ENCODE data around the gene ISCU.
A peak's percentile ranks its signal among the peaks of the same experiment; 100 is the strongest.
"Not testable (repeated sequence)": the region's sequence is repeated elsewhere in the genome, so short reads cannot be mapped to it uniquely, and the experiment has no call there.

ISCU gene

GRCh38 chr12:108605690-108606406 is 43.5 kb downstream of the ISCU start:
- DNase-seq: no peak

GRCh38 chr12:108606492-108606891 is 44.1 kb downstream of the ISCU start:
- DNase-seq: no peak

GRCh38 chr12:108607981-108608600 is 45.7 kb downstream of the ISCU start:
- no peak for DNase-seq

GRCh38 chr12:108608616-108609015 is 46.2 kb downstream of the ISCU start:
- DNase-seq: no peak

- no peak for DNase-seq
Measured at GRCh38 chr12:108609537-108610335, 47.3 kb downstream of the ISCU start.

- no peak for DNase-seq
Measured at GRCh38 chr12:108610336-108610815, 48.0 kb downstream of the ISCU start.

GRCh38 chr12:108610856-108611605 is 48.6 kb downstream of the ISCU start:
- no peak for DNase-seq

- no peak for DNase-seq
Measured at GRCh38 chr12:108611884-108612415, 49.6 kb downstream of the ISCU start.

GRCh38 chr12:108612788-108613282 is 50.4 kb downstream of the ISCU start:
- no peak for DNase-seq

- DNase-seq: no peak
Measured at GRCh38 chr12:108613548-108613947, 51.2 kb downstream of the ISCU start.

- no peak for DNase-seq
Measured at GRCh38 chr12:108614041-108614440, 51.6 kb downstream of the ISCU start.

GRCh38 chr12:108614639-108615038 is 52.2 kb downstream of the ISCU start:
- no peak for DNase-seq

- no peak for DNase-seq
Measured at GRCh38 chr12:108615918-108616317, 53.5 kb downstream of the ISCU start.

GRCh38 chr12:108616359-108616758 is 54.0 kb downstream of the ISCU start:
- DNase-seq: no peak

GRCh38 chr12:108616941-108617858 is 54.8 kb downstream of the ISCU start:
- no peak for DNase-seq

GRCh38 chr12:108618079-108618952 is 55.9 kb downstream of the ISCU start:
- DNase-seq: peak; percentile 73

GRCh38 chr12:108618953-108619274 is 56.5 kb downstream of the ISCU start:
- DNase-seq: not testable (repeated sequence)
